ENCODE data around the gene PARD6A. TPM values are rescaled to one million over a fixed set of nuclear protein-coding genes. Genes with fewer than 3 reads are reported as not detected.

The PARD6A gene
- total RNA-seq, 1 experiment from 2014 or later, result 10.8 TPM

DNA sequence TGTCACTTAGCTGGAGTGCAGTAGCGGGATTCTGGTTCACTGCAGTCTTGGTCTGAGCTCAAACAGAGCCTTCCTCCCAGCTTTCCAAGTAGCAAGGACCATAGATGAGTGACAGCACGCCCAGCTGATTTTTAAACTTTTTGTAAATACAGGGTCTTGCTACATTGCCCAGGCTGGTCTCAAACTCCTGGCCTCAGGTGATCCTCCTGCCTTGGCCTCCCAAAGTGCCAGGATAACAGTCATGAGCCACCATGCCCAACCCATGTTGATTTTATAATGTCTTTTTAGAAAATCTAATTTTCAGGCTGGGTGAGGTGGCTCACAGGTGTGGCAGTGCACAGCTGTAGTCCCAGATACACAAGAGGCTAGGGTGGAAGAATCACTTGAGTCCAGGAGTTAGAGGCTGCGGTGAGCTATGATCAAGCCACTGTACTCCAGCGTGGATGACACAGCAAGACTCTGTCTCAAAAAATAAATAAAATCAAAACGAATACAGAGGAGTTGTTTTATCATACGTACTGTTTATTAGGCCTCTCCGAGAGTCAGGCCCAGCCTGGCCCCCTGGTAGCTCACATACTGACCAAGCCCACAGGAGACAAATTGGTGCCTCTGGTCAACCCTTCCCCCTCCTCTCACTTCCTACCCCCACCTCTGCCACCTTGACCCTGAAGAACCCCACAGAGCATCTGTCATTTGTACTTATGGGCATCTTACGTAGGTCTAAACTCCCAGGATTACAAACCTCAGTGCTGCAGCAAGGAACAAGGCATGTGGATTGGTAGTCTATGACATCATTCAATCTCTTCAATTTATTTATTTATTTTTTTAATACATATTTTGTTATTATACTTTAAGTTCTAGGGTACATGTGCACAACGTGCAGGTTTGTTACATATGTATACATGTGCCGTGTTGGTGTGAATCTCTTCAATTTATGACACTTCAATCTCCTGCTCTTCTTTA, 19.5 kb downstream of the PARD6A start:
- Histone ChIP-seq H3K27ac (ENCODE audit: insufficient read length, low read depth, low read length) (no peak overlapping the region), H3K79me1 (ENCODE audit: insufficient read depth, low read depth, low read length, poor library complexity, severe bottlenecking) (no peaks in the 10 kb centered on the region), H2AFZ (ENCODE audit: low read length) (no peak overlapping the region), H3K4ac (ENCODE audit: low read depth, low read length) (no peak overlapping the region), H3T11ph (ENCODE audit: low read length) (no peak overlapping the region), H2BK12ac (ENCODE audit: insufficient read length, low read depth, low read length) (no peak overlapping the region), H3K23me2 (ENCODE audit: insufficient read length, low read depth, low read length, poor library complexity, severe bottlenecking) (no peaks in the 10 kb centered on the region), H2AK5ac (ENCODE audit: insufficient read length, low read length) (no peak overlapping the region), H2BK15ac (ENCODE audit: low read depth, low read length) (no peak overlapping the region), H3K79me2 (ENCODE audit: insufficient read depth, low read length) (no peaks in the 10 kb centered on the region), H3K4me2 (ENCODE audit: insufficient read depth, insufficient read length, low read length) (no peak overlapping the region), H3K56ac (ENCODE audit: insufficient read length, low read depth, low read length) (no peak overlapping the region), H3K23ac (ENCODE audit: insufficient read length, low read depth, low read length) (no peak overlapping the region), H4K8ac (replicated peaks; ENCODE audit: insufficient read length, low read depth, low read length) (no peak overlapping the region), H2BK20ac (ENCODE audit: low read depth, low read length, poor library complexity, severe bottlenecking) (no peak overlapping the region), H3K27me3 (ENCODE audit: insufficient read depth, low read length) (no peaks in the 10 kb centered on the region), H4K20me1 (ENCODE audit: control insufficient read depth, insufficient read depth, insufficient read length) (no peaks in the 10 kb centered on the region), H3K9me3 (ENCODE audit: control insufficient read depth, low read depth, low read length) (no peaks in the 10 kb centered on the region), H3K4me1 (ENCODE audit: insufficient read depth, low read length) (no peaks in the 10 kb centered on the region), H3K14ac (ENCODE audit: insufficient read depth, low read length) (no peak overlapping the region), H3K18ac (ENCODE audit: insufficient read length, low read depth, low read length) (no peak overlapping the region), H4K5ac (ENCODE audit: insufficient read length, low read depth, low read length) (no peak overlapping the region), H3K9ac (ENCODE audit: extremely low read depth, insufficient read length, low read length) (no peak overlapping the region), H2BK5ac (ENCODE audit: insufficient read length, low read length) (no peak overlapping the region), H4K91ac (ENCODE audit: insufficient read length, low read depth, low read length) (no peak overlapping the region), H2BK120ac (ENCODE audit: low read depth, low read length, poor library complexity, severe bottlenecking) (no peak overlapping the region)
- Mint-ChIP-seq H3K27me3 (ENCODE audit: low read depth) (no peaks in the 10 kb centered on the region), H3K4me1 (no peaks in the 10 kb centered on the region), H3K4me3 (no peak overlapping the region), H3K36me3 (ENCODE audit: insufficient read depth in 1 of 3, low read depth in 3 of 3) (peaks cover 9 to 21% (median 12%) of the 10 kb centered on the region in 3 experiments; a peak in 6 of 7 replicates), H3K9me3 (no peaks in the 10 kb centered on the region), H3K27ac (no peak overlapping the region)
- TF ChIP-seq, protein P1, sequence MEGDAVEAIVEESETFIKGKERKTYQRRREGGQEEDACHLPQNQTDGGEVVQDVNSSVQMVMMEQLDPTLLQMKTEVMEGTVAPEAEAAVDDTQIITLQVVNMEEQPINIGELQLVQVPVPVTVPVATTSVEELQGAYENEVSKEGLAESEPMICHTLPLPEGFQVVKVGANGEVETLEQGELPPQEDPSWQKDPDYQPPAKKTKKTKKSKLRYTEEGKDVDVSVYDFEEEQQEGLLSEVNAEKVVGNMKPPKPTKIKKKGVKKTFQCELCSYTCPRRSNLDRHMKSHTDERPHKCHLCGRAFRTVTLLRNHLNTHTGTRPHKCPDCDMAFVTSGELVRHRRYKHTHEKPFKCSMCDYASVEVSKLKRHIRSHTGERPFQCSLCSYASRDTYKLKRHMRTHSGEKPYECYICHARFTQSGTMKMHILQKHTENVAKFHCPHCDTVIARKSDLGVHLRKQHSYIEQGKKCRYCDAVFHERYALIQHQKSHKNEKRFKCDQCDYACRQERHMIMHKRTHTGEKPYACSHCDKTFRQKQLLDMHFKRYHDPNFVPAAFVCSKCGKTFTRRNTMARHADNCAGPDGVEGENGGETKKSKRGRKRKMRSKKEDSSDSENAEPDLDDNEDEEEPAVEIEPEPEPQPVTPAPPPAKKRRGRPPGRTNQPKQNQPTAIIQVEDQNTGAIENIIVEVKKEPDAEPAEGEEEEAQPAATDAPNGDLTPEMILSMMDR (conservative IDR thresholded peaks at IDR 0.05), result no peak
- no CpG with 5 or more reads among the region's 10 CpGs for WGBS (ENCODE audit: extremely low coverage, insufficient read length, low lambda C conversion rate)
- no peak for DNase-seq
